GM23338 (cell line): ENCODE measurements around the gene ZBTB34.

Source experiments
- JUNB ChIP-seq: IDR thresholded peaks from one replicate; pipeline ENCODE4 v1.6.1; 2016; ENCODE audit warnings: antibody characterized with exemption; ENCODE audit not compliant: unreplicated experiment
- TF ChIP-seq, protein P1 (sequence below), 2 experiments: fragments of 200-600 bp in 1 of 2; sonication (generic) in 1 of 2; conservative IDR thresholded peaks; 2 replicates each; pipeline versions ENCODE4 v1.5.1 to v1.6.1; 2016 to 2017; ENCODE audit warnings: antibody characterized with exemption in 2 of 2, low read depth in 2 of 2, mild to moderate bottlenecking in 2 of 2, moderate library complexity in 1 of 2

DNA sequence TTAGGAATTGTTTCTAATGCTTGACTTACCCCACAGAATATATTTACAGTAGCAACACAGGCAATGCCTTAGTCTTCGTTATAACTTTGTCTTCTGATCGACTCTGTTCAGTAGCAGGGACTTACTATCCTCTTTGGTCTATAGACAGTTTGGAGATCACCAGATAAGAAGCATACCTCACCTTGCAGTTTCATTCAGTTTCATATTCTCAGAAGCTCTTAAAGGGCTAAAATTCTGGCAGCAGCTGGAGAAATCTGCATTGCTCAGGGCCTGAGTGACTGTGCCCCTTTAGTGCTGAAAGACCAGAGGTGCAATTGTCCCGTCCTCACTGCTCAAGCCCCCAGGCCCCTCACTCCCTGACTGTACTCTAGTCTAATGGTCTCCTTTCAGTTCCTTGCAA is 29.6 kb upstream of the ZBTB34 start:
- no peak for TF ChIP-seq JUNB
- TF ChIP-seq, protein P1, sequence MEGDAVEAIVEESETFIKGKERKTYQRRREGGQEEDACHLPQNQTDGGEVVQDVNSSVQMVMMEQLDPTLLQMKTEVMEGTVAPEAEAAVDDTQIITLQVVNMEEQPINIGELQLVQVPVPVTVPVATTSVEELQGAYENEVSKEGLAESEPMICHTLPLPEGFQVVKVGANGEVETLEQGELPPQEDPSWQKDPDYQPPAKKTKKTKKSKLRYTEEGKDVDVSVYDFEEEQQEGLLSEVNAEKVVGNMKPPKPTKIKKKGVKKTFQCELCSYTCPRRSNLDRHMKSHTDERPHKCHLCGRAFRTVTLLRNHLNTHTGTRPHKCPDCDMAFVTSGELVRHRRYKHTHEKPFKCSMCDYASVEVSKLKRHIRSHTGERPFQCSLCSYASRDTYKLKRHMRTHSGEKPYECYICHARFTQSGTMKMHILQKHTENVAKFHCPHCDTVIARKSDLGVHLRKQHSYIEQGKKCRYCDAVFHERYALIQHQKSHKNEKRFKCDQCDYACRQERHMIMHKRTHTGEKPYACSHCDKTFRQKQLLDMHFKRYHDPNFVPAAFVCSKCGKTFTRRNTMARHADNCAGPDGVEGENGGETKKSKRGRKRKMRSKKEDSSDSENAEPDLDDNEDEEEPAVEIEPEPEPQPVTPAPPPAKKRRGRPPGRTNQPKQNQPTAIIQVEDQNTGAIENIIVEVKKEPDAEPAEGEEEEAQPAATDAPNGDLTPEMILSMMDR (conservative IDR thresholded peaks at IDR 0.05; ENCODE audit: low read depth in 2 of 2): no peak
